H1 (cell line): ENCODE measurements around the gene CFAP54. TPM values are rescaled to one million over a fixed set of nuclear protein-coding genes. Genes with fewer than 3 reads are reported as not detected.

ENCODE experiments used
- CTCF ChIA-PET: fragments of 300-600 bp; sonication (Branson Sonifier 250); formaldehyde crosslinking; loops from one replicate; lab custom pipeline; 2021; ENCODE audit not compliant: partially characterized antibody; lab: Charles Lee
- POLR2A ChIA-PET: fragments of 300-600 bp; sonication (Branson Sonifier 250); formaldehyde crosslinking; loops from one replicate; lab custom pipeline; 2021; ENCODE audit warnings: inconsistent platforms; ENCODE audit not compliant: partially characterized antibody; lab: Charles Lee
- DNase-seq, 2 experiments: peaks; one replicate each; pipeline versions ENCODE4 v3.0.0 to v3.0.0-alpha.2; 2010 to 2022; ENCODE audit warnings: low spot score in 2 of 2, low read depth in 1 of 2, mixed read lengths in 1 of 2
- FAIRE-seq: peaks from 2 replicates; lab custom pipeline; 2011; peaks lifted over from hg19 to GRCh38; lab: Jason Lieb, UNC
- H2AFZ ChIP-seq: 2 replicates; pipeline ENCODE4 v1.8.1; 2012; ENCODE audit warnings: low read length, inconsistent platforms
- H2AK5ac ChIP-seq: 2 replicates; pipeline ENCODE4 v1.6.1; 2013; ENCODE audit warnings: low read depth, low read length
- H2BK120ac ChIP-seq: replicated peaks from 2 replicates; pipeline ENCODE3; 2013; ENCODE audit warnings: low read depth, low read length, inconsistent platforms
- H2BK12ac ChIP-seq: 2 replicates; pipeline ENCODE4 v1.6.1; 2013; ENCODE audit warnings: low read depth, low read length
- H2BK15ac ChIP-seq: 2 replicates; pipeline ENCODE4 v1.6.1; 2013; ENCODE audit warnings: low read length
- H2BK20ac ChIP-seq: 2 replicates; pipeline ENCODE4 v1.6.1; 2013; ENCODE audit warnings: low read length
- H2BK5ac ChIP-seq: 2 replicates; pipeline ENCODE4 v1.6.1; 2013; ENCODE audit warnings: low read depth, low read length
- H3K14ac ChIP-seq: 2 replicates; pipeline ENCODE4 v1.6.1; 2013; ENCODE audit warnings: inconsistent platforms; ENCODE audit not compliant: insufficient read length
- H3K18ac ChIP-seq: 2 replicates; pipeline ENCODE4 v1.6.1; 2013; ENCODE audit warnings: low read length; ENCODE audit errors: extremely low read depth
- H3K23ac ChIP-seq: 2 replicates; pipeline ENCODE4 v1.6.1; 2013; ENCODE audit warnings: inconsistent platforms; ENCODE audit not compliant: insufficient read length
- H3K23me2 ChIP-seq: 2 replicates; pipeline ENCODE4 v1.6.1; 2013; ENCODE audit warnings: low read depth, low read length
- H3K27ac ChIP-seq: 2 replicates; pipeline ENCODE4 v1.6.1; 2011; ENCODE audit warnings: low read depth, low read length, inconsistent platforms
- H3K27me3 ChIP-seq, 4 experiments: replicated peaks in 1 of 4; 1 replicate in 1 of 4; 2 replicates in 3 of 4; pipeline versions ENCODE4 v1.6.1 to v1.8.1; 2011 to 2013; ENCODE audit warnings: low read length in 3 of 4, mild to moderate bottlenecking in 3 of 4, inconsistent platforms in 2 of 4, mixed read lengths in 2 of 4, moderate library complexity in 1 of 4; ENCODE audit not compliant: control insufficient read depth in 3 of 4, insufficient read depth in 3 of 4; ENCODE audit errors: extremely low read depth in 1 of 4
- H3K36me3 ChIP-seq, 4 experiments: 2 replicates each; pipeline versions ENCODE4 v1.6.1 to v1.8.1; 2011 to 2013; ENCODE audit warnings: mild to moderate bottlenecking in 4 of 4, low read length in 3 of 4, moderate library complexity in 2 of 4, control low read depth in 1 of 4, inconsistent platforms in 1 of 4; ENCODE audit not compliant: insufficient read depth in 4 of 4, control insufficient read depth in 2 of 4
- H3K4ac ChIP-seq: replicated peaks from 2 replicates; pipeline ENCODE3; 2013; ENCODE audit warnings: low read length, low read depth, mixed read lengths, inconsistent platforms; ENCODE audit not compliant: insufficient read length
- H3K4me1 ChIP-seq, 4 experiments: replicated peaks in 1 of 4; 1 replicate in 1 of 4; 2 replicates in 3 of 4; pipeline versions ENCODE4 v1.6.1 to v1.8.1; 2011 to 2013; ENCODE audit warnings: low read length in 3 of 4, inconsistent platforms in 2 of 4, mixed read lengths in 1 of 4; ENCODE audit not compliant: insufficient read depth in 4 of 4, control insufficient read depth in 3 of 4
- H3K4me2 ChIP-seq, 2 experiments: 2 replicates each; pipeline versions ENCODE4 v1.6.1 to v1.8.1; 2011 to 2013; ENCODE audit warnings: low read depth in 2 of 2, low read length in 2 of 2, control low read depth in 1 of 2, inconsistent platforms in 1 of 2, mild to moderate bottlenecking in 1 of 2; ENCODE audit not compliant: insufficient read depth in 1 of 2
- H3K4me3 ChIP-seq, 4 experiments: fragments of 200-600, 300-600 bp in 1 of 4; sonication (generic), shearing (Covaris generic), sonication (Bioruptor Twin) in 1 of 4; 2 replicates each; pipeline versions ENCODE4 v1.5.1 to v1.8.1; 2011 to 2016; ENCODE audit warnings: low read length in 4 of 4, low read depth in 3 of 4, control low read depth in 2 of 4, inconsistent platforms in 2 of 4, mild to moderate bottlenecking in 2 of 4, mixed read lengths in 1 of 4, moderate library complexity in 1 of 4; ENCODE audit not compliant: insufficient read depth in 2 of 4; ENCODE audit errors: extremely low read depth in 1 of 4
- H3K56ac ChIP-seq: replicated peaks from 2 replicates; pipeline ENCODE3; 2013; ENCODE audit warnings: low read depth, mild to moderate bottlenecking, mixed read lengths, low read length, inconsistent platforms; ENCODE audit not compliant: insufficient read length
- H3K79me1 ChIP-seq: 2 replicates; pipeline ENCODE4 v1.6.1; 2013; ENCODE audit warnings: low read depth, low read length, control low read depth
- H3K79me2 ChIP-seq, 2 experiments: 2 replicates each; pipeline versions ENCODE4 v1.6.1 to v1.8.1; 2012 to 2013; ENCODE audit warnings: low read length in 2 of 2, mild to moderate bottlenecking in 2 of 2, inconsistent platforms in 1 of 2; ENCODE audit not compliant: insufficient read depth in 2 of 2, control insufficient read depth in 1 of 2
- H3K9ac ChIP-seq, 4 experiments: replicated peaks in 1 of 4; 1 replicate in 1 of 4; 2 replicates in 3 of 4; pipeline versions ENCODE4 v1.6.1 to v1.8.1; 2011 to 2013; ENCODE audit warnings: low read depth in 3 of 4, low read length in 3 of 4, control low read depth in 2 of 4, mild to moderate bottlenecking in 2 of 4, moderate library complexity in 2 of 4, inconsistent platforms in 1 of 4; ENCODE audit errors: extremely low read depth in 1 of 4
- H3K9me3 ChIP-seq, 2 experiments: 2 replicates each; pipeline versions ENCODE4 v1.6.1 to v1.8.1; 2012 to 2013; ENCODE audit warnings: mild to moderate bottlenecking in 2 of 2, moderate library complexity in 2 of 2, control low read depth in 1 of 2, inconsistent platforms in 1 of 2, low read depth in 1 of 2, low read length in 1 of 2, mixed read lengths in 1 of 2; ENCODE audit not compliant: insufficient read depth in 2 of 2
- H4K20me1 ChIP-seq, 2 experiments: replicated peaks in 1 of 2; 2 replicates each; pipeline versions ENCODE3 to v1.8.1; 2011 to 2013; ENCODE audit warnings: inconsistent platforms in 2 of 2, low read length in 2 of 2, mild to moderate bottlenecking in 1 of 2; ENCODE audit not compliant: insufficient read depth in 2 of 2, control insufficient read depth in 1 of 2
- H4K5ac ChIP-seq: 2 replicates; pipeline ENCODE4 v1.6.1; 2013; ENCODE audit warnings: low read length, low read depth, mixed read lengths, inconsistent platforms; ENCODE audit not compliant: insufficient read length
- H4K8ac ChIP-seq: 2 replicates; pipeline ENCODE4 v1.8.0; 2013; ENCODE audit warnings: mild to moderate bottlenecking, moderate library complexity, low read length, inconsistent platforms; ENCODE audit not compliant: insufficient read depth; ENCODE audit errors: extremely low read depth
- H4K91ac ChIP-seq: replicated peaks from 2 replicates; pipeline ENCODE3; 2013; ENCODE audit warnings: low read length, mixed read lengths, inconsistent platforms; ENCODE audit not compliant: insufficient read length
- CTBP2 ChIP-seq: IDR thresholded peaks from 2 replicates; pipeline ENCODE4 v1.7.0; 2011; ENCODE audit warnings: borderline replicate concordance, mild to moderate bottlenecking, moderate library complexity, mixed read lengths, low read length; ENCODE audit not compliant: insufficient read depth, insufficient read length
- GTF2F1 ChIP-seq: IDR thresholded peaks from 2 replicates; pipeline ENCODE4 v1.6.1; 2012; ENCODE audit warnings: low read depth, low read length, improper control_type of control experiment, borderline replicate concordance
- HDAC6 ChIP-seq: IDR thresholded peaks from one replicate; pipeline ENCODE4 v1.7.1; 2012; ENCODE audit warnings: low read depth, mild to moderate bottlenecking, inconsistent platforms, low read length, moderate library complexity
- MAX ChIP-seq: IDR thresholded peaks from 2 replicates; pipeline ENCODE4 v1.6.1; 2012; ENCODE audit warnings: inconsistent platforms
- NANOG ChIP-seq: IDR thresholded peaks from 2 replicates; pipeline ENCODE4 v1.6.1; 2011; ENCODE audit warnings: low read length, low read depth, mild to moderate bottlenecking, inconsistent platforms; ENCODE audit not compliant: insufficient read depth, poor library complexity, severe bottlenecking
- POU5F1 ChIP-seq: IDR thresholded peaks from 2 replicates; pipeline ENCODE4 v1.6.1; 2011; ENCODE audit warnings: low read depth, mild to moderate bottlenecking, low read length, moderate library complexity
- RNF2 ChIP-seq: fragments of 200-900, 300-1000 bp; sonication (generic); IDR thresholded peaks from 2 replicates; pipeline ENCODE4 v1.7.1; 2016; ENCODE audit warnings: borderline replicate concordance, low read depth, mild to moderate bottlenecking, antibody characterized with exemption, low read length; ENCODE audit not compliant: poor library complexity, severe bottlenecking; ENCODE audit errors: missing control alignments
- SIX5 ChIP-seq: IDR thresholded peaks from 2 replicates; pipeline ENCODE4 v1.6.1; 2011; ENCODE audit warnings: mild to moderate bottlenecking, low read depth, low read length
- SP4 ChIP-seq: IDR thresholded peaks from 2 replicates; pipeline ENCODE4 v1.6.1; 2012; ENCODE audit warnings: low read length, inconsistent platforms
- YY1 ChIP-seq: IDR thresholded peaks from 2 replicates; pipeline ENCODE4 v1.6.1; 2011; ENCODE audit warnings: low read depth, mild to moderate bottlenecking, low read length
- WGBS, 2 experiments: shearing (Covaris generic) in 1 of 2; methylation state at CpG; one replicate each; pipeline versions ENCODE4 v1.1.6 to v1.1.7; 2013 to 2015; ENCODE audit warnings: low lambda C conversion rate in 2 of 2, mixed read lengths in 2 of 2, inconsistent platforms in 1 of 2, low coverage in 1 of 2, missing lambda C conversion rate in 1 of 2; ENCODE audit not compliant: insufficient replicate concordance in 2 of 2, insufficient coverage in 1 of 2, insufficient read length in 1 of 2; ENCODE audit errors: extremely low coverage in 1 of 2, missing lambda C conversion rate in 1 of 2; 5-methylcytosine and 5-hydroxymethylcytosine counted together
- polyA plus RNA-seq, 7 experiments: library from polyadenylated mRNA; depleted of rRNA in 3 of 7; stranded (reverse) in 5 of 7; unstranded in 2 of 7; fragments of >200 nt in 5 of 7; fragments of 200-250 nt in 2 of 7; gene quantifications; 1 replicate in 5 of 7; 2 replicates in 1 of 7; 4 replicates in 1 of 7; pipeline versions ENCODE4 v1.2.1 to v1.2.3, GENCODE V29; 2011 to 2013; ENCODE audit warnings: missing spikeins in 2 of 7, mixed read lengths in 2 of 7
- total RNA-seq: library from RNA; stranded (reverse); fragmentation: NEBNext Ultra II Directional; extraction: Animal tissue kit (Norgen Biotek cat#: 25700); gene quantifications from 2 replicates; pipeline ENCODE4 v1.2.1, GENCODE V29; 2021

The CFAP54 gene
- total and polyA plus RNA-seq, 2 of the 8 experiments (the other 6 are each of a cell fraction or from before 2014, with no cell fraction given) = 0.17 to 0.33 TPM

GRCh38 chr12:96510306-96510764 lies 21.0 kb downstream of the CFAP54 start:
- Histone ChIP-seq H2BK5ac (no peak overlapping the region), H3K27me3 (no peaks in the 10 kb centered on the region), H3K79me1 (no peaks in the 10 kb centered on the region), H4K91ac (no peak overlapping the region), H3K27ac (no peak overlapping the region), H2BK15ac (no peak overlapping the region)
- POLR2A ChIA-PET = no interaction called here
- no peak for DNase-seq
- TF ChIP-seq MAX (no peak), GTF2F1 (no peak), HDAC6 (no peak), SP4 (no peak), CTBP2 (no peak), YY1 (no peak), SIX5 (no peak), RNF2 (no peak), NANOG (no peak), POU5F1 (no peak)
- TF ChIP-seq, all 59 proteins: peak for 0
- Histone ChIP-seq H3K79me2 (no peaks in the 10 kb centered on the region), H3K56ac (no peak overlapping the region), H2BK120ac (no peak overlapping the region), H3K14ac (no peak overlapping the region), H2AK5ac (no peak overlapping the region), H3K4me2 (no peak overlapping the region), H3K4me3 (no peak overlapping the region), H3K23ac (no peak overlapping the region), H3K18ac (no peak overlapping the region), H4K8ac (no peak overlapping the region), H4K5ac (no peak overlapping the region), H3K23me2 (no peaks in the 10 kb centered on the region), H3K36me3 (no peaks in the 10 kb centered on the region), H3K9me3 (no peaks in the 10 kb centered on the region), H4K20me1 (no peaks in the 10 kb centered on the region), H2BK20ac (no peak overlapping the region), H3K4me1 (peaks cover 0 to 7% (median 0%) of the 10 kb centered on the region in 4 experiments; a peak in 1 of 7 replicates), H2BK12ac (no peak overlapping the region), H2AFZ (no peak overlapping the region), H3K4ac (no peak overlapping the region), H3K9ac (no peak overlapping the region)
- 92% methylated on average over 3 of the region's 3 CpGs; no CpG with 5 or more reads in 1 of the 2 experiments for WGBS, 2 experiments
- FAIRE-seq = no peak
- CTCF ChIA-PET = no interaction called here
